CD4-positive, alpha-beta T cell treated with Interleukin-21 for 1 hour (primary cell): ENCODE data around the gene MTAP.
A peak's percentile ranks its signal among the peaks of the same experiment; 100 is the strongest.

Source experiments
- DNase-seq: peaks from one replicate; pipeline ENCODE4 v3.0.0-alpha.2; 2020

MTAP gene

GRCh38 chr9:21970800-21971640 lies 168.6 kb downstream of the MTAP start:
- no peak for DNase-seq

GRCh38 chr9:21972361-21972760 lies 169.9 kb downstream of the MTAP start:
- no peak for DNase-seq

- DNase-seq = no peak
These were observed 171.9 kb downstream of the MTAP start for GRCh38 chr9:21974343-21974721.

- peak; percentile 40 for DNase-seq
These were observed 172.4 kb downstream of the MTAP start for GRCh38 chr9:21974722-21975409.

GRCh38 chr9:21976334-21976875 lies 174.0 kb downstream of the MTAP start:
- no peak for DNase-seq

- no peak for DNase-seq
These were observed 180.0 kb downstream of the MTAP start for GRCh38 chr9:21982391-21982790.

GRCh38 chr9:21982861-21983560 lies 180.6 kb downstream of the MTAP start:
- no peak for DNase-seq

GRCh38 chr9:21983561-21983935 lies 181.1 kb downstream of the MTAP start:
- DNase-seq = no peak

- no peak for DNase-seq
These were observed 181.7 kb downstream of the MTAP start for GRCh38 chr9:21984101-21984500.

GRCh38 chr9:21985964-21986667 lies 183.7 kb downstream of the MTAP start:
- no peak for DNase-seq
